GM12878 (cell line): ENCODE data around the gene MYO18B. TPM values are rescaled to one million over a fixed set of nuclear protein-coding genes. Genes with fewer than 3 reads are reported as not detected.

Source experiments
- ATAC-seq: fragments of 200-7000 bp; cut with Tn5 transposase; 3 replicates; pipeline ENCODE4 v1.9.1; 2020; ENCODE audit warnings: mild to moderate bottlenecking, moderate library complexity
- BruUV-seq: library from RNA; stranded (reverse); fragments of 400-500 nt; replicated peaks from 2 replicates; lab custom pipeline; 2021; lab: Mats Ljungman, UMichigan
- CTCF ChIA-PET: fragments of 300-600 bp; sonication (Branson Sonifier 250); formaldehyde crosslinking; extraction: SDS; loops from one replicate; lab custom pipeline; 2021; ENCODE audit warnings: inconsistent platforms; lab: Yijun Ruan, JAX
- POLR2A ChIA-PET: fragments of 350-600 bp; formaldehyde crosslinking; extraction: SDS; loops from one replicate; lab custom pipeline; 2021; ENCODE audit warnings: inconsistent platforms; lab: Charles Lee
- RAD21 ChIA-PET: fragments of 300-600 bp; sonication (Branson Sonifier 250); formaldehyde crosslinking; loops from one replicate; lab custom pipeline; 2023; ENCODE audit warnings: antibody characterized with exemption; ENCODE audit not compliant: unreplicated experiment; lab: Charles Lee
- SMC1A ChIA-PET: fragments of 300-600 bp; sonication (Branson Sonifier 250); formaldehyde crosslinking; loops from one replicate; lab custom pipeline; 2023; ENCODE audit not compliant: unreplicated experiment, uncharacterized antibody; lab: Charles Lee
- DNase-seq: peaks from one replicate; pipeline ENCODE4 v3.0.0-alpha.2; 2011; ENCODE audit warnings: low read depth, low spot score
- FAIRE-seq: peaks from 3 replicates; lab custom pipeline; 2011; peaks lifted over from hg19 to GRCh38; lab: Jason Lieb, UNC
- H2AFZ ChIP-seq: 2 replicates; pipeline ENCODE4 v1.6.0; 2011; ENCODE audit warnings: low read depth, low read length, control low read depth; ENCODE audit not compliant: control insufficient read depth
- H3K27ac ChIP-seq: 2 replicates; pipeline ENCODE4 v1.5.1; 2011; ENCODE audit warnings: control low read depth; ENCODE audit not compliant: control insufficient read depth, insufficient read depth
- H3K27me3 ChIP-seq, 2 experiments: replicated peaks in 1 of 2; 2 replicates each; pipeline versions ENCODE4 v1.6.0 to v1.6.1; 2011; ENCODE audit warnings: low read length in 1 of 2; ENCODE audit not compliant: control insufficient read depth in 2 of 2, insufficient read depth in 2 of 2
- H3K36me3 ChIP-seq, 2 experiments: 2 replicates each; pipeline ENCODE4 v1.5.1; 2011; ENCODE audit warnings: low read length in 1 of 2; ENCODE audit not compliant: control insufficient read depth in 2 of 2, insufficient read depth in 2 of 2
- H3K4me1 ChIP-seq: 2 replicates; pipeline ENCODE4 v1.6.1; 2011; ENCODE audit warnings: mild to moderate bottlenecking, low read length, moderate library complexity, mixed read lengths; ENCODE audit not compliant: control insufficient read depth, insufficient read depth
- H3K4me2 ChIP-seq: 2 replicates; pipeline ENCODE4 v1.6.0; 2011; ENCODE audit warnings: control low read depth; ENCODE audit not compliant: control insufficient read depth, insufficient read depth
- H3K4me3 ChIP-seq: fragments of 200-600 bp; sonication (generic); 2 replicates; pipeline ENCODE4 v1.5.1; 2016
- H3K79me2 ChIP-seq: 2 replicates; pipeline ENCODE4 v1.6.0; 2011; ENCODE audit warnings: low read length; ENCODE audit not compliant: control insufficient read depth, insufficient read depth
- H3K9ac ChIP-seq: 2 replicates; pipeline ENCODE4 v1.8.0; 2011; ENCODE audit warnings: low read length, control low read depth, mixed read lengths; ENCODE audit not compliant: control insufficient read depth, insufficient read depth
- H3K9me3 ChIP-seq: replicated peaks from 3 replicates; pipeline ENCODE4 v1.5.1; 2011; ENCODE audit warnings: mild to moderate bottlenecking, low read length; ENCODE audit not compliant: control insufficient read depth, insufficient read depth
- H4K20me1 ChIP-seq: 2 replicates; pipeline ENCODE4 v1.6.0; 2011; ENCODE audit not compliant: control insufficient read depth, insufficient read depth
- CBFB ChIP-seq: IDR thresholded peaks from 2 replicates; pipeline ENCODE4 v1.6.1; 2016; ENCODE audit warnings: antibody characterized with exemption, low read depth
- CHD2 ChIP-seq: IDR thresholded peaks from 2 replicates; pipeline ENCODE4 v1.6.1; 2011; ENCODE audit warnings: low read depth, low read length, improper control_type of control experiment, borderline replicate concordance
- FOS ChIP-seq: IDR thresholded peaks from 3 replicates; pipeline ENCODE4 v1.6.1; 2011; ENCODE audit warnings: borderline replicate concordance; ENCODE audit not compliant: insufficient read length; ENCODE audit errors: extremely low read depth
- NFXL1 ChIP-seq: fragments of 450-650 bp; IDR thresholded peaks from 2 replicates; pipeline ENCODE4 v1.6.1; 2017; ENCODE audit warnings: antibody characterized with exemption, mild to moderate bottlenecking, borderline replicate concordance
- PAX8 ChIP-seq: fragments of 450-650 bp; IDR thresholded peaks from 2 replicates; pipeline ENCODE4 v1.6.1; 2017; ENCODE audit warnings: mild to moderate bottlenecking, moderate library complexity
- STAT1 ChIP-seq: fragments of 450-650 bp; conservative IDR thresholded peaks from 2 replicates; pipeline ENCODE4 v1.6.1; 2014; ENCODE audit warnings: antibody characterized with exemption, mild to moderate bottlenecking
- TCF3 ChIP-seq: IDR thresholded peaks from 2 replicates; pipeline ENCODE4 v1.6.1; 2012; ENCODE audit warnings: low read depth, mild to moderate bottlenecking, low read length, borderline replicate concordance; ENCODE audit not compliant: insufficient read depth
- WGBS: methylation state at CpG from one replicate; pipeline ENCODE4 v1.1.6; 2016; ENCODE audit warnings: low lambda C conversion rate; ENCODE audit not compliant: insufficient replicate concordance, insufficient coverage; ENCODE audit errors: missing lambda C conversion rate; 5-methylcytosine and 5-hydroxymethylcytosine counted together
- in situ Hi-C: fragments of 300-500 bp; cut with MboI; formaldehyde crosslinking; loops from 9 replicates; pipeline ENCODE4 v1.14.3; 2018; ENCODE audit warnings: mixed read lengths
- intact Hi-C: fragments of 100-400 bp; cut with micrococcal nuclease; formaldehyde crosslinking; loops from one replicate; pipeline ENCODE4 v1.14.2; 2022; ENCODE audit not compliant: unreplicated experiment
- polyA plus RNA-seq, 11 experiments: library from polyadenylated mRNA; depleted of rRNA in 4 of 11; unstranded in 6 of 11; stranded (reverse) in 5 of 11; fragments of >200 nt; fragmentation: Nextera tagmentation in 4 of 11; fragmentation: Illumina TruSeq in 1 of 11; extraction: Ambion mirVana in 4 of 11; extraction: Trizol in 1 of 11; gene quantifications; 1 replicate in 1 of 11; 2 replicates in 10 of 11; pipeline versions ENCODE4 v1.2.1 to v1.2.3, GENCODE V29; 2011 to 2016; ENCODE audit warnings: inconsistent platforms in 2 of 11, missing spikeins in 2 of 11, low read depth in 1 of 11
- total RNA-seq, 4 experiments: library from RNA; depleted of rRNA in 3 of 4; stranded (reverse); fragments of >200 nt in 3 of 4; fragmentation: Illumina TruSeq in 1 of 4; extraction: Trizol in 1 of 4; gene quantifications; 2 replicates each; pipeline versions ENCODE4 v1.2.1 to v1.2.3, GENCODE V29; 2013 to 2021
- TF ChIP-seq, protein P1 (sequence below): IDR thresholded peaks from 2 replicates; pipeline ENCODE4 v1.6.1; 2011; ENCODE audit warnings: low read depth, low read length, improper control_type of control experiment, borderline replicate concordance

The MYO18B gene
- total and polyA plus RNA-seq, 10 of the 15 experiments (the other 5 are each of a cell fraction or from before 2014, with no cell fraction given), result 0.05 to 2.1 (median 0.51) TPM; not detected in 1

DNA sequence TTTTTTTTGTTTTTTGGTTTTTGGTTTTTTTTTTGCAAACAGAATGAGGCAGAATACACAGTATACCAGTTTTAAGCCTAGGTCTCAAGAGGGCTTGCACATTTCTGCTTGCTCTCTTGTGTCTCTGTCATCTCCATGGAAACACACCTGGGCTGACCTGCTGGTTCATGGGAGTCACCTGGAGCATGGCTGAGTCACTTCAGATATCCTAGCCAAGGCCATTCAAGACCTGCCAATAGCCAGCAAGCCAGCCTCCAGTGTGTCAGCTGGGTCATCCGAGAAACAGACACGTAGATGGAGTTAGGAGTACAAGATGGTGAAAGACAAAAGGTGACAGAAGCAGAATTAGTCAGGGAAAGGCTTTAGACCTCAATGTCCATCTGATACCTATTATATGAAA, 303.1 kb downstream of the MYO18B start:
- RAD21 ChIA-PET, result no interaction called here
- no peaks in the 10 kb centered on the region for H3K36me3 ChIP-seq
- H3K9ac ChIP-seq, result no peak overlapping the region
- TF ChIP-seq CBFB (no peak), PAX8 (no peak), FOS (no peak), STAT1 (no peak), NFXL1 (no peak), TCF3 (no peak)
- TF ChIP-seq, protein P1, sequence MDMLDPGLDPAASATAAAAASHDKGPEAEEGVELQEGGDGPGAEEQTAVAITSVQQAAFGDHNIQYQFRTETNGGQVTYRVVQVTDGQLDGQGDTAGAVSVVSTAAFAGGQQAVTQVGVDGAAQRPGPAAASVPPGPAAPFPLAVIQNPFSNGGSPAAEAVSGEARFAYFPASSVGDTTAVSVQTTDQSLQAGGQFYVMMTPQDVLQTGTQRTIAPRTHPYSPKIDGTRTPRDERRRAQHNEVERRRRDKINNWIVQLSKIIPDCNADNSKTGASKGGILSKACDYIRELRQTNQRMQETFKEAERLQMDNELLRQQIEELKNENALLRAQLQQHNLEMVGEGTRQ, result no peak
- TF ChIP-seq, all 136 proteins: peak for 0
- ATAC-seq, result no peak
- Histone ChIP-seq H3K4me2 (no peak overlapping the region), H3K4me1 (no peaks in the 10 kb centered on the region), H3K27ac (no peak overlapping the region), H2AFZ (no peak overlapping the region), H3K79me2 (no peaks in the 10 kb centered on the region), H4K20me1 (no peaks in the 10 kb centered on the region), H3K27me3 (no peaks in the 10 kb centered on the region), H3K4me3 (no peak overlapping the region), H3K9me3 (no peaks in the 10 kb centered on the region)
- 12% methylated on average over 2 of the region's 2 CpGs for WGBS
- DNase-seq, result no peak
- intact Hi-C loops, result no loop called here
- no TSS peak for BruUV-seq
- ChIA-PET SMC1A (no interaction called here), POLR2A (interaction anchor here (0.8 kb wide), 1 partner anchor 22 kb away, joined by 3 read pairs; no protein-coding TSS in a partner anchor), CTCF (no interaction called here)
- in situ Hi-C loops, result no loop called here
- FAIRE-seq, result no peak

DNA sequence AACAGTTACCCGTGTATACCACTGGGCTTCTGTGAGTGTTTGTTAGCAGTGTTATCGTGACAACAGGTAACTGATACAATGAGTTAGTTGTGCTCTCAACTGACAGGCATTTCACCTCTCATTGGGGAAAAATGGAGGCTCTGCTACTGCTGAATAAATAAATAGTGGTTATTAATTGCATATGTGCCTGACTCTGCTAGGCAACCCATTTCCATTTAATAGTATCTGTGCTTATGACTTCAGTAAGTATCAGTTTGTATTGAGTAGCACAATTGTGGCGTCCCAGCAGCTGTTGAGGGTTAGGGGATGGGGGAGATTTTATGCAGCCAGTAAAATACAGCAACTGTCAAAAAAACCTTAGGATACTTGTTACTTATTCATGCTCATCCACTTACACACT, 303.9 kb downstream of the MYO18B start:
- Histone ChIP-seq H3K4me1 (no peaks in the 10 kb centered on the region), H3K36me3 (no peaks in the 10 kb centered on the region), H3K27ac (no peak overlapping the region), H3K9ac (no peak overlapping the region), H3K27me3 (no peaks in the 10 kb centered on the region), H3K79me2 (no peaks in the 10 kb centered on the region), H3K4me2 (no peak overlapping the region), H3K9me3 (no peaks in the 10 kb centered on the region), H3K4me3 (no peak overlapping the region), H2AFZ (no peak overlapping the region), H4K20me1 (no peaks in the 10 kb centered on the region)
- RAD21 ChIA-PET, result no interaction called here
- TF ChIP-seq CHD2, result no peak
- 30% methylated on average over 3 of the region's 3 CpGs for WGBS
- DNase-seq, result no peak
- POLR2A ChIA-PET, result interaction anchor here (0.6 kb wide), 1 partner anchor 56 kb away, joined by 3 read pairs; no protein-coding TSS in a partner anchor
- CTCF ChIA-PET, result no interaction called here
- no peak for ATAC-seq
- in situ Hi-C loops, result no loop called here
- no peak for FAIRE-seq
- SMC1A ChIA-PET, result no interaction called here
- intact Hi-C loops, result no loop called here
- BruUV-seq, result no TSS peak
